Suprapubic skin (tissue), 4 donors: ENCODE results near the gene LARGE1. TPM values are rescaled to one million over a fixed set of nuclear protein-coding genes. Genes with fewer than 3 reads are reported as not detected.

Source experiments
- DNase-seq, 2 donors: peaks; one replicate each; pipeline ENCODE4 v3.0.0-alpha.2; 2019; ENCODE audit warnings: low spot score in 2 of 2
- H3K27ac ChIP-seq: fragments of 200-600 bp; sonication (generic); one replicate; pipeline ENCODE4 v1.5.1; 2019
- H3K27me3 ChIP-seq: fragments of 200-600 bp; sonication (generic); one replicate; pipeline ENCODE4 v1.5.1; 2019
- H3K36me3 ChIP-seq: fragments of 200-600 bp; sonication (generic); one replicate; pipeline ENCODE4 v1.5.1; 2019
- H3K4me1 ChIP-seq: fragments of 200-600 bp; sonication (generic); one replicate; pipeline ENCODE4 v1.5.1; 2019
- H3K4me3 ChIP-seq: fragments of 200-600 bp; sonication (generic); one replicate; pipeline ENCODE4 v1.5.1; 2019; ENCODE audit warnings: mild to moderate bottlenecking
- H3K9me3 ChIP-seq: fragments of 200-600 bp; sonication (generic); one replicate; pipeline ENCODE4 v1.5.1; 2019
- CTCF ChIP-seq, 2 donors: fragments of 200-600 bp in 1 of 2; fragments of 450-650 bp in 1 of 2; sonication (generic) in 1 of 2; IDR thresholded peaks; one replicate each; pipeline ENCODE4 v1.5.1; 2016 to 2019; ENCODE audit warnings: antibody characterized with exemption in 2 of 2, mild to moderate bottlenecking in 1 of 2, moderate library complexity in 1 of 2
- EP300 ChIP-seq: sonication (generic); formaldehyde crosslinking; IDR thresholded peaks from one replicate; pipeline ENCODE4 v1.6.1; 2017; ENCODE audit warnings: antibody characterized with exemption
- POLR2A ChIP-seq, 2 donors: fragments of 450-650 bp; IDR thresholded peaks; one replicate each; pipeline ENCODE4 v1.6.1; 2017; ENCODE audit warnings: antibody characterized with exemption in 2 of 2, mild to moderate bottlenecking in 2 of 2, moderate library complexity in 2 of 2
- POLR2AphosphoS5 ChIP-seq, 3 donors: sonication (generic); formaldehyde crosslinking; IDR thresholded peaks; one replicate each; pipeline ENCODE4 v1.6.1; 2017; ENCODE audit warnings: antibody characterized with exemption in 3 of 3
- WGBS: methylation state at CpG from one replicate; pipeline ENCODE4 v1.1.5; 2018; 5-methylcytosine and 5-hydroxymethylcytosine counted together
- total RNA-seq, 4 donors: library from RNA; depleted of rRNA; stranded (reverse); fragments of >200 nt; gene quantifications; one replicate each; pipeline ENCODE4 v1.1.0, GENCODE V29; 2016

The LARGE1 gene
- total RNA-seq, 4 donors from 2014 or later = 12.1 to 41.6 (median 21.1) TPM

- no peak for TF ChIP-seq CTCF (IDR thresholded peaks at IDR 0.05)
- TF ChIP-seq EP300 = no peak
- no peak for TF ChIP-seq POLR2A (IDR thresholded peaks at IDR 0.05)
- no peak for TF ChIP-seq POLR2AphosphoS5 (IDR thresholded peaks at IDR 0.05)
- H3K4me3 ChIP-seq = no peak overlapping the region
- no peaks in the 10 kb centered on the region for H3K4me1 ChIP-seq
- no peaks in the 10 kb centered on the region for H3K9me3 ChIP-seq
- WGBS = 70% methylated on average over 4 of the region's 4 CpGs
- no peak for DNase-seq
- no peak overlapping the region for H3K27ac ChIP-seq
- H3K27me3 ChIP-seq = no peaks in the 10 kb centered on the region
- no peaks in the 10 kb centered on the region for H3K36me3 ChIP-seq
These were observed 32.5 kb upstream of the LARGE1 start for GRCh38 chr22:33952776-33953175.

GRCh38 chr22:33940741-33941140 is 20.5 kb upstream of the LARGE1 start:
- H3K27ac ChIP-seq = no peak overlapping the region
- DNase-seq = no peak
- TF ChIP-seq EP300 = no peak
- no peak for TF ChIP-seq POLR2AphosphoS5 (IDR thresholded peaks at IDR 0.05)
- TF ChIP-seq CTCF (IDR thresholded peaks at IDR 0.05) = no peak
- TF ChIP-seq POLR2A (IDR thresholded peaks at IDR 0.05) = no peak
- no peaks in the 10 kb centered on the region for H3K36me3 ChIP-seq
- 76% methylated on average over 5 of the region's 5 CpGs for WGBS
- H3K4me3 ChIP-seq = no peak overlapping the region
- no peaks in the 10 kb centered on the region for H3K27me3 ChIP-seq
- H3K9me3 ChIP-seq = no peaks in the 10 kb centered on the region
- H3K4me1 ChIP-seq = no peaks in the 10 kb centered on the region

GRCh38 chr22:33932997-33933396 is 12.7 kb upstream of the LARGE1 start:
- 40% methylated on average over 2 of the region's 2 CpGs for WGBS
- Histone ChIP-seq H3K9me3 (no peaks in the 10 kb centered on the region), H3K4me1 (no peaks in the 10 kb centered on the region), H3K27me3 (no peaks in the 10 kb centered on the region), H3K4me3 (no peak overlapping the region), H3K27ac (no peak overlapping the region), H3K36me3 (no peaks in the 10 kb centered on the region)
- DNase-seq = no peak
- no peak for TF ChIP-seq POLR2A (IDR thresholded peaks at IDR 0.05)
- no peak for TF ChIP-seq POLR2AphosphoS5 (IDR thresholded peaks at IDR 0.05)
- TF ChIP-seq CTCF (IDR thresholded peaks at IDR 0.05) = no peak
- TF ChIP-seq EP300 = no peak

GRCh38 chr22:33931406-33931805 is 11.1 kb upstream of the LARGE1 start:
- Histone ChIP-seq H3K4me3 (no peak overlapping the region), H3K36me3 (no peaks in the 10 kb centered on the region), H3K27ac (no peak overlapping the region), H3K9me3 (no peaks in the 10 kb centered on the region), H3K4me1 (no peaks in the 10 kb centered on the region), H3K27me3 (no peaks in the 10 kb centered on the region)
- no peak for DNase-seq
- TF ChIP-seq POLR2AphosphoS5 (IDR thresholded peaks at IDR 0.05) (no peak), POLR2A (IDR thresholded peaks at IDR 0.05) (no peak), CTCF (IDR thresholded peaks at IDR 0.05) (no peak), EP300 (no peak)
- WGBS = 96% methylated on average over 1 of the region's 1 CpG

- Histone ChIP-seq H3K36me3 (no peaks in the 10 kb centered on the region), H3K9me3 (no peaks in the 10 kb centered on the region), H3K27ac (no peak overlapping the region), H3K27me3 (no peaks in the 10 kb centered on the region), H3K4me1 (peaks cover 11% of the 10 kb centered on the region), H3K4me3 (no peak overlapping the region)
- TF ChIP-seq POLR2A (IDR thresholded peaks at IDR 0.05) (no peak), CTCF (IDR thresholded peaks at IDR 0.05) (no peak), EP300 (no peak), POLR2AphosphoS5 (IDR thresholded peaks at IDR 0.05) (no peak)
- DNase-seq = no peak
- WGBS = 88% methylated on average over 5 of the region's 5 CpGs
These were observed 7.5 kb upstream of the LARGE1 start for GRCh38 chr22:33927752-33928151.
